Measurements from ENCODE around the gene PET117.
"Not testable (repeated sequence)": the region's sequence is repeated elsewhere in the genome, so short reads cannot be mapped to it uniquely, and the experiment has no call there.

Gene PET117, protein sequence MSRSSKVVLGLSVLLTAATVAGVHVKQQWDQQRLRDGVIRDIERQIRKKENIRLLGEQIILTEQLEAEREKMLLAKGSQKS
- 0 to 0.78 (median 0.11) reads per million in 9 experiments for total RNA-seq

DNA sequence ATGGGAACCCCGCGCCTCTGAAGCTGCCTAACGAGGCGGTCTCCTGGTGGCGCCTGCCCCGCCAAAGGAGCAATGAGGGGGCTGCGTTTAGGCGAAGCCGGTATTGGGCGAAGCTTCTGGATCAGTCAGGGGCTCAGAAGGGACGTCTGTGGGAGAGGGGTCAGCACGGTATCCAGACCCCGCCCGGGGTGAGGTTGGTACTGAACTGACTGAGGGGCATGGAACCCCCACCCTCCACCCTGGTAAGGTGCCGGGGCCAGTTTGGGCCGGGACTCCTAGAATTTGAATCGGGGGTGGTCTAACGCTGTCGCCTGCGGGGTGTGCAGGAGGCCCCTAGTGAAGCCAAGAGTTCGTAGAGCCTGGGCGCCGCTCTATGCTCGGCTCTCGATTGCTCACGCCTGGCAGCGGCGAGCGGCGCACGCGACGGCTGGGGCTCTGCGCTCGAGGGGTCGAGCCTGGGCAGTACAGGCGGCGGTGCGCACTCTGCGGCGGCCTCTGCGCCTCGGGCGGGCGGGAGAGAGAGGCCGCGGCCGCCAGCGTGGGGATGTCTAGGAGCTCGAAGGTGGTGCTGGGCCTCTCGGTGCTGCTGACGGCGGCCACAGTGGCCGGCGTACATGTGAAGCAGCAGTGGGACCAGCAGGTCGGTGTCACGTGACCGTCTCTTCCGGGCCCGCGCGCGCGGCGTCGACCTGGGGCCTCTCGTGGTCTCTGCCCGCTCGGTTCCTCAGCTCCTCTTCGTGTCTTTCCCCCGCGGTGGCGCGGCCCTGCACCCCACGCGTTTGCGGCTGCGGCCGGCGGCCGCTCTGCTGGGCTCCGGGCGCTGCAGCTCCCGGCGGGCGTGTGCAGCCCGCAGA is at the start of gene PET117, which contains the start of gene KAT14:
Gene PET117 (plus strand): TSS at position 452 of the 854 bp plus-strand sequence. CDS start 93 bp downstream, at position 545.
Gene KAT14 (plus strand): TSS at position 452 of the 854 bp plus-strand sequence. CDS start 4,798 bp downstream, outside the sequence.
- ATAC-seq (replicated peaks) (peak; percentile 91), DNase-seq (peak; percentile 90 to 93 (median 92))
- Mint-ChIP-seq H3K27ac (peak within 1 kb of the TSS; percentile 91 to 92), H3K4me1 (ENCODE audit: low read depth in 2 of 2) (peaks cover 17 to 23% of the 10 kb centered on the region in 2 donors), H3K4me3 (peak within 1 kb of the TSS; percentile 84 to 87), H3K36me3 (ENCODE audit: insufficient read depth) (peaks cover 27% of the 10 kb centered on the region), H3K27me3 (no peaks in the 10 kb centered on the region), H3K9me3 (no peaks in the 10 kb centered on the region)

DNA sequence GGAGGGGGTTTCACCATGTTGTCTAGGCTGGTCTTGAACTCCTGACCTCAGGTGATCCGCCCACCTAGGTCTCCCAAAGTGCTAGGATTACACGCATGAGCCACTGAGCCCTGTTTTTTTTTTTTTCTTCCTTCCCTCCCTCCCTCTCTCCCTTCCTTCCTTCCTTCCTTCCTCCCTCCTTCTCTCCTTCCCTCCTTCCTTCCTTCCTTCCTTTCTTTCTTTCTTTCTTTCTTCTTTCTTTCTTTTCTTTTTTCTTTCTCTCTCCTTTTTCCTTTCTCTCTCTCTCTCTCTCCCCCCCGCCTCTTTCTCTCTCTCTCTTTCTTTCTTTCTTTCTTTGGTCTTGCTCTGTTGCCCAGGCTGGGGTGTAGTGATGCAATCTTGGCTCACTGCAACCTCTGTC is 49.4 kb upstream of the PET117 start:
- DNase-seq; H3K36me3 Mint-ChIP-seq (ENCODE audit: insufficient read depth); H3K9me3 Mint-ChIP-seq; H3K27ac Mint-ChIP-seq; H3K4me3 Mint-ChIP-seq; ATAC-seq (replicated peaks); H3K4me1 Mint-ChIP-seq (ENCODE audit: low read depth in 2 of 2): not testable (repeated sequence)
- peaks cover 25 to 32% of the 10 kb centered on the region in 2 donors for H3K27me3 Mint-ChIP-seq

DNA sequence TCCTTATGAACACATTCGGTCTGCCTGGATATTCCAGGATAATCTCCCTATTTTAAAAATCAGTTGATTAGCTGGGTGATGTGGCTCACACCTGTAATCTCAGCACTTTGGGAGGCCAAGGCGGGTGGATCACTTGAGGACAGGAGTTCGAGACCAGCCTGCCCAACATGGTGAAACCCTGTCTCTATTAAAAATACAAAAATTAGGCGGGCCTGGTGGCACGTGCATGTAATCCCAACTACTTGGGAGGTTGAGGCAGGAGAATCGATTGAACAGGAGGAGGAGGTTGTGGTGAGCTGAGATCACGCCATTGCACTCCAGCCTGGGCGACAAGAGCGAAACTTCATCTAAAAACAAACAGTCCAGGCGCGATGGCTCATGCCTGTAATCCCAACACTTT is 48.8 kb upstream of the PET117 start:
- not testable (repeated sequence) for ATAC-seq (replicated peaks); H3K9me3 Mint-ChIP-seq; H3K4me3 Mint-ChIP-seq; H3K36me3 Mint-ChIP-seq (ENCODE audit: insufficient read depth); H3K27ac Mint-ChIP-seq; DNase-seq; H3K4me1 Mint-ChIP-seq (ENCODE audit: low read depth in 2 of 2)
- peaks cover 25 to 37% of the 10 kb centered on the region in 2 donors for H3K27me3 Mint-ChIP-seq

DNA sequence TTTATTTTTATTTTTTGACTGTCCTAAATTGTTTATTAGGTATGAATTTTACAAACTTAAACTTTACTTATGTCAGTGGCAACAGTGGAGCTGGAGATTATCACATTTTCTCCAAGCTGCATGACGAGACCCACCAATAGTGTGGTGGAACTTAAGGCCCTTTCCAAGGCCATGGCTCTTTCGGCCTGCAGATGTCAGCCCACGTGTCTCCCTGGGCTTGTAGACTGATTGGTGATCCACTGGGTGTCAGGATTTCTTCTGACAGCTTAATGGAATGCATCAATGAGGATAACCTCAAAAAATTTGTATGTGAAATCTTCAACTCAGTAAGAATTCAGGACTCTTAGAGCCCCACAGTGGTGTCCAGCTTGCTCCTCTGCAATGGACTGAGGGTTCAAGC is 47.6 kb upstream of the PET117 start:
- no peaks in the 10 kb centered on the region for H3K36me3 Mint-ChIP-seq (ENCODE audit: insufficient read depth)
- no peak for DNase-seq
- H3K27me3 Mint-ChIP-seq: peaks cover 25 to 42% of the 10 kb centered on the region in 2 donors
- no peaks in the 10 kb centered on the region for H3K9me3 Mint-ChIP-seq
- H3K4me3 Mint-ChIP-seq: no peak overlapping the region
- no peak for ATAC-seq (replicated peaks)
- no peak overlapping the region for H3K27ac Mint-ChIP-seq
- no peaks in the 10 kb centered on the region for H3K4me1 Mint-ChIP-seq (ENCODE audit: low read depth in 2 of 2)

DNA sequence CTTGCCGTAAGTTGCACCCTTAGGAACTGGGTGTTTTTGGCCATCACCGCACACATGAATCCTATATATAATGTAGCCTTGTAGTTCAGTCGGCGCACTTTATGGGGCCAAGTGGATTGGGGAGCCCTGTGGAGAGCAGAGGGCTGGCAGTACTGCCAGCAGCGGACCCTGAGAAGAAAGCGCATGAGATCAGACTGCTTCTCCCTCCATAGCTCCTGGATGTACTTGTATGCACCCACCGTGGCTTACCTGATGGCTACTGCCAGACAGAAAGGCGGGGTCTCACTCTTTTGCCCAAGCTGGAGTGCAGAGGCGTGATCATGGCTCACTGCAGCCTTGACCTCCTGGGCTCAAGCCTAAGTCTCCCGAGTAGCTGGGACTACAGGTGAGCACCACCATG is 47.2 kb upstream of the PET117 start:
- peaks cover 25 to 42% of the 10 kb centered on the region in 2 donors for H3K27me3 Mint-ChIP-seq
- no peak for ATAC-seq (replicated peaks)
- H3K9me3 Mint-ChIP-seq: no peaks in the 10 kb centered on the region
- no peak overlapping the region for H3K27ac Mint-ChIP-seq
- no peaks in the 10 kb centered on the region for H3K36me3 Mint-ChIP-seq (ENCODE audit: insufficient read depth)
- no peaks in the 10 kb centered on the region for H3K4me1 Mint-ChIP-seq (ENCODE audit: low read depth in 2 of 2)
- no peak for DNase-seq
- H3K4me3 Mint-ChIP-seq: no peak overlapping the region

DNA sequence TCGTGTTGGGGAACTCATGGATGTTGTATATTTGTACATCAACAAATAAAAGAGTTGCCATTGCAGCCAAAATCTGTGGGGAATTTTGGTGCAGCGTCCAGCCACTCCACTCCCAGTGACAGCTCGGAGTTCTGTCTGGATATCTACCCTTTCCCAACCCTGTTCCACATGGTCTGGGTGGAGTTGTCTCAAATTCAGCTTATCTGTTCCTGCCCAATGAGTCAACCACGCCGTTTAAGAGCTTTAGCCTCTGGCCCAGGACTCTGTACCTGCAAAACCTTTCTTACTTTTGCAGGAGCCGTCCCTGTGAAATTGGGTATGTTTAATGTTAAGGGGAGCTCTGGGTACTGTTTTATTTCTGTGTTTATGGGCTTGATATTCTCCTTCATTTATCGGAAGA is 46.0 kb upstream of the PET117 start:
- no peak for ATAC-seq (replicated peaks)
- no peak overlapping the region for H3K4me3 Mint-ChIP-seq
- no peak for DNase-seq

DNA sequence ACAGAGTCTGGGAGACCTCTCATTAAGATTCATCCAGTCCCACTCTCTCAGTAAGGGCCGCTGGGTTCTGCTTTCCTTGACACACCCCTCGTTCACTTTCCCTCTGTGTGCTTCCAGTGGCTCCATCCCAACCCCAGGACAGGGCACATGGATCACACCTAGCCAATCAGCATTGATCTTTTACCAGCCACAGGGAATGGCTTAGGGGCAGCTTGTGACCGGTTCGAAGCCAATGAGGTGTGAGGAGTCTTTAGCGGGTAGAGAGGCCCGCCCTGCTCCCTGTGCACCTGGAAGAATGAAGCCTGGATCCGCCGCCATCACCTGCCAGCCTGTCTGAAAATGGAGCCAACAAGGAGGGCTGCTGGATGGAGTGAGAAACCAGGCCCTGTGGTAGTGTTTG is 44.8 kb upstream of the PET117 start:
- Mint-ChIP-seq H3K27me3 (peaks cover 34 to 50% of the 10 kb centered on the region in 2 donors), H3K4me1 (ENCODE audit: low read depth in 2 of 2) (no peaks in the 10 kb centered on the region), H3K4me3 (no peak overlapping the region), H3K9me3 (no peaks in the 10 kb centered on the region), H3K36me3 (ENCODE audit: insufficient read depth) (no peaks in the 10 kb centered on the region), H3K27ac (no peak overlapping the region)
- no peak for DNase-seq
- no peak for ATAC-seq (replicated peaks)

More for the DNA sequence above, 46.0 kb upstream of the PET117 start:
- Mint-ChIP-seq H3K27ac (no peak overlapping the region), H3K4me1 (ENCODE audit: low read depth in 2 of 2) (no peaks in the 10 kb centered on the region), H3K27me3 (peaks cover 25 to 43% of the 10 kb centered on the region in 2 donors), H3K9me3 (no peaks in the 10 kb centered on the region), H3K36me3 (ENCODE audit: insufficient read depth) (no peaks in the 10 kb centered on the region)

DNA sequence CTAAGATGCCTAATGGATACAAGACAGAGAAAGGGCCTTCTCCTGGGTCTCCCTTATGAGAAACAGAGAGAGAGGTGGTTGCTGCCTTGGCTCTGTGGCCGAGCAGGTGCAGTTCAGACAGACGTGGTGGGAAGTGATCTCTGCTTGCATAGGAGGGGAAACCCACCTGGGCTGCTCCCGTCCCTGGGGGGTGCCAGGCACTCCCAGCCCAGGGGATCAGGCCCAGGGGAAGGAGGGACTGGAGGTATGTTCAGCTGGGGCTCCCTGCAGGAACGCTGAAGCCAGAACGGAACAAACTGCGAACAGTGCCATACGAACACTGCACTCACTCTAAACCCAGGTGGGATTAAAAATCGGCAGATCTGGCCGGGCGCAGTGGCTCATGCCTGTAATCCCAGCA is 44.3 kb upstream of the PET117 start:
- Mint-ChIP-seq H3K4me3 (no peak overlapping the region), H3K27me3 (peaks cover 32 to 47% of the 10 kb centered on the region in 2 donors), H3K9me3 (no peaks in the 10 kb centered on the region), H3K4me1 (ENCODE audit: low read depth in 2 of 2) (no peaks in the 10 kb centered on the region), H3K27ac (no peak overlapping the region), H3K36me3 (ENCODE audit: insufficient read depth) (no peaks in the 10 kb centered on the region)
- ATAC-seq (replicated peaks) (no peak), DNase-seq (no peak)

DNA sequence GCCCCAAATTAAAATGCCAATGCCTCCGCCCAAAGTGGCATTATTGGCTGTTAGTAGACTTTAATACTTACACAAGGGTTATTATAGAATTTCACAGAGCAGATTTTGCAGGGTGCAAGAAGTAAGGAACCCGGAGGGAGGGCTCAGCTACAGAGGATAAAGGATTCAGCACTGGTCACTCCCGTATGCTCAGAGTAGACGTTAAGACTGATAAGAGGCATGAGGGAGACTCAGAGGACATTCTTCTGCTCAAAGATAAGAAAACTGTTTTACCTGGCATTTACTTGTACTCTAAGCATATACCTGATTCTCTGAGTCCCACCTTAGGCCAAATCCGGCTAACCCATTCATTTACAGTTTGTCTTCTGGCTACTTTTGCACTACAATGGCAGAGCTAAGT is 43.5 kb upstream of the PET117 start:
- ATAC-seq (replicated peaks): no peak
- Mint-ChIP-seq H3K4me1 (ENCODE audit: low read depth in 2 of 2) (no peaks in the 10 kb centered on the region), H3K9me3 (no peaks in the 10 kb centered on the region), H3K27me3 (peaks cover 29 to 47% of the 10 kb centered on the region in 2 donors), H3K27ac (no peak overlapping the region), H3K4me3 (no peak overlapping the region), H3K36me3 (ENCODE audit: insufficient read depth) (no peaks in the 10 kb centered on the region)
- DNase-seq: no peak

DNA sequence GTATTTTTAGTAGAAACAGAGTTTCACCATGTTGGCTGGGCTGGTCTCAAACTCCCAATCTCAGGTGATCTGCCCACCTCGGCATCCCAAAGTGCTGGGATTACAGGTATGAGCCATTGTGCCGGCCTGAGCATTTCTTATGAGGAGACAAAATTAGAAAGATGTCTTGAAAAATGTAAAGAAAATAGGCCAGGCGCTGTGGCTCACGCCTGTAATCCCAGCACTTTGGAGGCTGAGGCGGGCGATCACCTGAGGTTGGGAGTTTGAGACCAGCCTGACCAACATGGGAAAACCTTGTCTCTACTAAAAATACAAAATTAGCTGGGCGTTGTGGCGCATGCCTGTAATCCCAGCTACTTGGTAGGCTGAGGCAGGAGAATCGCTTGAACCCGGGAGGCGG is 37.1 kb upstream of the PET117 start:
- H3K36me3 Mint-ChIP-seq (ENCODE audit: insufficient read depth); H3K4me3 Mint-ChIP-seq; DNase-seq; H3K9me3 Mint-ChIP-seq; H3K4me1 Mint-ChIP-seq (ENCODE audit: low read depth in 2 of 2); H3K27ac Mint-ChIP-seq; ATAC-seq (replicated peaks): not testable (repeated sequence)
- peaks cover 42 to 54% of the 10 kb centered on the region in 2 donors for H3K27me3 Mint-ChIP-seq

DNA sequence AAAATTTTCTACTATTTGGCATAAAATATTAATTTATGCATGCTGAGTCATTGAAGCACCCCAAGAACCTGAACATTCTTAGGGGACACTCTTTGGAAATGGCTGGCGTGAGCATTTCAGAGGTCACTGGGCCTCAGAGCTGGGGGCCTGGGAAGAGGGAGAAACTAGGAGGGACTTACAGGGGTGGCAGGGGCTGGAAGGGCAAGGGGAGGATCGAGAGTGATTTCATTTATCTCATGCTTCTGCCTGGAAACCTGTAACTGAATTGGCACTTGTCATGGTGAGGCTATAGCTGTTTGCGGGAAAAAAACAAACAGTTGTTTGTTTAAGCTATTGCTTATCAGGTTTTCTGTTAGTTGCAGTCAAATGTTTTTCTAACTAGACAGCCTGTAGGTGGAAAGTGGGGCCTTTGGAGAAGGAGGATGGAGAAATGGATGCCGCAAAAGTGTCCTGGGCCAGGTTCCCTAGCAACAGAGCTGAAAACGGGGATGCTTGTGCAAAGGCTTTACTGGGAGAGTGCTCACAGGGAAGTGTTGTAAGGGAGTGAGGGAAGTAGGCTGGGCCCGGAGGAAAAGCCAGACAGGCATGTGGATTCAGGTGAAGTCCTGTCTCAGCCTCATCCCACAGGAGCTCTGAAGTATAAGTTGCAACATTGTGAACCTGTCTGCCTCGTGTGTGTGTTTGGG is 36.4 kb upstream of the PET117 start:
- no peak for DNase-seq
- no peak for ATAC-seq (replicated peaks)
- H3K27ac Mint-ChIP-seq: no peak overlapping the region
- H3K27me3 Mint-ChIP-seq: peaks cover 47 to 60% of the 10 kb centered on the region in 2 donors
- H3K9me3 Mint-ChIP-seq: no peaks in the 10 kb centered on the region
- H3K36me3 Mint-ChIP-seq (ENCODE audit: insufficient read depth): no peaks in the 10 kb centered on the region
- H3K4me1 Mint-ChIP-seq (ENCODE audit: low read depth in 2 of 2): no peaks in the 10 kb centered on the region
- H3K4me3 Mint-ChIP-seq: no peak overlapping the region

DNA sequence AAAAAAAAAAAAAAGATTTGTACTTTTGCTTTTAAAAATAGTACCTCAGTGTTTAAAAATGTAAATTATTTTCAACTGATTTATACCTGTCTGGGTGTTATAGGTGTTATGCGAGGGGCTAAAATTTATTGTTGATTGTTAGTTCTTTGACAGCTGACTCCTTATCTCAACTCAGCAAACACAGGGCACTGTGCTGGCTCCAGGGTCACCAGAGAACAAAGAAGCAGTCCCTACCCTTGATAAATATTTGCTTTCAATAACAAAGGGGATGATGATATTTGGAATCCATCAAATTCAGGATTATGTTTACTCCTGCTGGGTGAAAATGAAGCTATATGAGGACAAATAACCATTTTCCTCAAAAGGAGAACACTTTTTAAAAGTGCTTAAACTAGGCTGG is 34.2 kb upstream of the PET117 start:
- H3K27ac Mint-ChIP-seq: no peak overlapping the region
- no peaks in the 10 kb centered on the region for H3K9me3 Mint-ChIP-seq
- no peak overlapping the region for H3K4me3 Mint-ChIP-seq
- no peak for DNase-seq
- peaks cover 38 to 49% of the 10 kb centered on the region in 2 donors for H3K27me3 Mint-ChIP-seq
- H3K4me1 Mint-ChIP-seq (ENCODE audit: low read depth in 2 of 2): no peaks in the 10 kb centered on the region
- ATAC-seq (replicated peaks): no peak
- H3K36me3 Mint-ChIP-seq (ENCODE audit: insufficient read depth): no peaks in the 10 kb centered on the region

DNA sequence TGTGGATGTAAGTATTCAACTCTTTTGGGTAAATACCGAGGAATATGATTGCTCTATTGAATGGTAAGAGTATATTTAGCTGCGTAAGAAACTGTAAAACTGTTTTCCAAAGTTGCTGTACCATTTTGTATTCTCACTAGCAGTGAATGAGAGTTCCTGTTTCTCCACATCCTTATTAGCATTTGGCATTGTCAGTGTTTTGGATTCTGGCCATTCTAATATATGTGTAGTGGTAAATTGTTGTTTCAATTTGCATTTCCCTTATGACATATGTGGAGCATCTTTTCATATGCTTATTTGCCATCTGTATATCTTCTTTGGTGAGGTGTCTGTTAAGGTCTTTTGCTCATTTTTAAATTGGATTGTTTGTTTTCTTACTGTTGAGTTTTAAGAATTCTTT is 29.3 kb upstream of the PET117 start:
- Mint-ChIP-seq H3K9me3 (no peaks in the 10 kb centered on the region), H3K4me3 (no peak overlapping the region), H3K27me3 (peaks cover 7 to 8% of the 10 kb centered on the region in 2 donors), H3K27ac (no peak overlapping the region), H3K4me1 (ENCODE audit: low read depth in 2 of 2) (no peaks in the 10 kb centered on the region), H3K36me3 (ENCODE audit: insufficient read depth) (no peaks in the 10 kb centered on the region)
- ATAC-seq (replicated peaks) (no peak), DNase-seq (no peak)
